Vagina (tissue), 2 donors: ENCODE data around the gene EMC10.

Experiments used
- CTCF ChIP-seq, 3 experiments: fragments of 450-650 bp in 2 of 3; fragments of 200-600 bp in 1 of 3; sonication (generic) in 1 of 3; IDR thresholded peaks; one replicate each; pipeline ENCODE4 v1.5.1; 2017 to 2019; ENCODE audit warnings: antibody characterized with exemption in 3 of 3, mild to moderate bottlenecking in 2 of 3, moderate library complexity in 2 of 3
- POLR2A ChIP-seq, 2 donors: fragments of 450-650 bp; IDR thresholded peaks; one replicate each; pipeline ENCODE4 v1.6.1; 2017; ENCODE audit warnings: antibody characterized with exemption in 2 of 2, mild to moderate bottlenecking in 2 of 2, moderate library complexity in 2 of 2
- POLR2AphosphoS5 ChIP-seq, 2 donors: sonication (generic); formaldehyde crosslinking; IDR thresholded peaks; one replicate each; pipeline ENCODE4 v1.9.0; 2017; ENCODE audit warnings: antibody characterized with exemption in 2 of 2, mild to moderate bottlenecking in 2 of 2, low read depth in 1 of 2; ENCODE audit not compliant: insufficient read depth in 1 of 2

GRCh38 chr19:50428772-50429463, 47.4 kb upstream of the EMC10 start:
- no peak for TF ChIP-seq CTCF (IDR thresholded peaks at IDR 0.05)
- TF ChIP-seq POLR2AphosphoS5 (IDR thresholded peaks at IDR 0.05; ENCODE audit: insufficient read depth in 1 of 2, low read depth in 1 of 2): no peak
- TF ChIP-seq POLR2A (IDR thresholded peaks at IDR 0.05): no peak
